IPS-NIHi7 (cell line): ENCODE measurements around the gene KRTAP10-11.
"Not testable (repeated sequence)": the region's sequence is repeated elsewhere in the genome, so short reads cannot be mapped to it uniquely, and the experiment has no call there.

Experiments used
- DNase-seq: peaks from one replicate; pipeline ENCODE4 v3.0.0; 2012; ENCODE audit warnings: mixed read lengths; ENCODE audit errors: extremely low spot score

KRTAP10-11 gene

DNA sequence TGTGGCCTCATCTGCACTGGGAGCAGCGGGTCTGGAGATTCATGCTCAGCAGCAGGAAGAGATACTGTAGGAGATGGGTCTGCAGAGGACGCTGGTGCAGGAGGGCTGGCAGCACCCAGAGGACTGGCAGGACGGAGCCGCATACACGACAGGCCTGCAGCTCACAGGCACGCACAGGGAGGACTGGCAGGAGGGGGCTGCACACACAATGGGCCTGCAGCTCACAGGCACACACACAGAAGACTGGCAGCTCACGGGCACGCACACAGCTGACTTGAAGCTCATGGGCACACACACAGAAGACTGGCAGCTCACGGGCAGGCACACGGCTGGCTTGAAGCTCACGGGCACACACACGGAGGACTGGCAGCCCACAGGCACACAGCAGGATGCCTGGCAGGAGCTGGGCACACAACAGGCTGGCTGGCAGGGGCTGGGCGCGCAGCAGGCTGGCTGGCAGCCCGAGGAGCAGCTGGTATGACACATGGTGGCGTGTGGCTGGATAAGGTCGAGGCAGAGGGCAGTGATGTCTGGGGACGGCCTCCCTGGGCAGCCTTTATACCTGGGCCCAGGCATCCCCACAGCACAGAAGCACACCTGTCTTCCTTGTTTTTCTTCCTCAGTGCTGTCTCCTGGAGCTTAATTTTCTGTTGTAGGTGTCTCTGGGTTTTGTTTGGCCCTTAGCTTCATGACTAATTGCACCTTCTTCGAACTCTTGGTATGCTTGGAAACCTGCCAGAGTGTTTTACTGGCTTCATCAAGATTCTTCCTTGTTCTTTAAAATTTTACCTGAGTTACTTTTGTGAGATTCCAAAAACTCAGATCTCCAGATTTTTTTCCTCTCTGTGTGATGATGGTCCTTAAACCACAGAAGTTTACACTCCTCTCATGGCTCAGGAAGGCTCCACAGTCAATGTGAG, 20.4 kb downstream of the KRTAP10-11 start, which contains the start of gene KRTAP12-2:
TSS of gene KRTAP12-2 (minus strand) at position 527 of the 920 bp plus-strand sequence. CDS start at position 486, 41 bp downstream.
- no peak for DNase-seq

GRCh38 chr21:44667612-44668011, 21.4 kb downstream of the KRTAP10-11 start:
- DNase-seq, result no peak

- no peak for DNase-seq
Observed at GRCh38 chr21:44670642-44671432, 24.6 kb downstream of the KRTAP10-11 start.

- no peak for DNase-seq
Observed at GRCh38 chr21:44671911-44672310, 25.7 kb downstream of the KRTAP10-11 start.

- DNase-seq, result no peak
Observed at GRCh38 chr21:44677881-44678280, 31.7 kb downstream of the KRTAP10-11 start.

DNA sequence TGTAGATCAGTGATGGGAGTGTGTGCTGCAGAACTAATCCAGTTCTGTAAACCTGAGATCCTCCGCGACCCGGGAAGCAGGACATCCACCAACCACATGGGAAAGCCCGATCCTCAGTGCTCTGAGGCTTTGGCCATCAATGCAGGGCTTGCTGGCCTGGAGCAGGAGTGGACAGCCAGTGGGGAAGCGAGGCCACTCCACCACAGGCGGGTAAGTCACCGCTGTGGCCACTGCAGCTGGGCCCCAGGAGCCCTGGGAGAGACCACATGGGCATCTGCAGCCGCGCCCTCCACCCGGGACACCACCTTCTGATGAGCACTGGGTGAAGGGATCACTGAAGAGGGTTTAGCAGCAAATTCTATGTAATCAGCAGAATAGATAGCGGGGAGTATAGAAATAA, 34.9 kb downstream of the KRTAP10-11 start:
- DNase-seq, result no peak

DNA sequence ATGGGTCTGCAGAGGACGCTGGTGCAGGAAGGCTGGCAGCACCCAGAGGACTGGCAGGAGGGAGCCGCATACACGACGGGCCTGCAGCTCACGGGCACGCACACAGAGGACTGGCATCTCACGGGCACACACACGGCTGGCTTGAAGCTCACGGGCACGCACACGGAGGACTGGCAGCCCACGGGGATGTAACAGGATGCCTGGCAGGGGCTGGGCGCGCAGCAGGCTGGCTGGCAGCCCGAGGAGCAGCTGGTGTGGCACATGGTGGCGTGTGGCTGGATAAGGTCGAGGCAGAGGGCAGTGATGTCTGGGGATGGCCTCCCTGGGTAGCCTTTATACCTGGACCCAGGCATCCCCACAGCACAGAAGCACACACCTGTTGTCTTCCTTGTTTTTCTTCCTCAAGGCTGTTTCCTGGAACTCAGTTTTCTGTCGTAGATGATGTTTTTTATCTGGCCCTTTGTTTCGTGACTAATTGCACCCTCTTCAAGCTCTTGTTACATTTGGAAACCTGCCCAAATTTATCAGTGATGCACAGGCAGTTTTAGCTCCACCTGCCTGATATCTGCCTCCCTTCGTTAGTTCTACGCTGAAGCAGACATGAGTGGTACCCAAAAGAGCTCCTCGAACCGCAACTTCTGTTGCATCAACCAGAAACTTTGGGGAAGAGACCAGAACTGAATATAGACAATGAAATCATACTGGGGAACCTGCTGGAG, 35.8 kb downstream of the KRTAP10-11 start, which contains the start of gene KRTAP12-1:
TSS of gene KRTAP12-1 (minus strand) at position 303 of the 719 bp plus-strand sequence. CDS start at position 263, 40 bp downstream.
- no peak for DNase-seq

GRCh38 chr21:44682580-44683151, 36.5 kb downstream of the KRTAP10-11 start:
- DNase-seq, result no peak

DNA sequence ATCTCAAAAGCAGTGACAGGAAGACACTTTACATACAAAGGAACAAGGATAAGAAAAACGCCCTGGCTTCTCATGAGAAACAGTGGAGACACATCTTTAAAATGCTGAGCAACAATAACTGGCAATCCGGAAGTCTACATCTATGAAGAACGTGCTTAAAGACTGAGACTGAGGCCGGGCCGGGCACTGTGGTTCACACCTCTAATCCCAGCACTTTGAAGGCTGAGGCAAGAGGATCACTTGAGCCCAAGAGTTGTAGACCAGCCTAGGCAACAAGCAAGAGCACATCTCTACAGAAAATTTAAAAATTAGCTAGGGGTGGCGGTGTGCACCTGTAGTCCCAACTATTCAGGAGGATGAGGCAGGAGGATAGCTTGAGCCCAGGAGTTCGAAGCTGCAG, 37.9 kb downstream of the KRTAP10-11 start:
- no peak for DNase-seq

GRCh38 chr21:44684483-44684882, 38.3 kb downstream of the KRTAP10-11 start:
- no peak for DNase-seq

- not testable (repeated sequence) for DNase-seq
Observed at GRCh38 chr21:44685050-44685449, 38.8 kb downstream of the KRTAP10-11 start.

DNA sequence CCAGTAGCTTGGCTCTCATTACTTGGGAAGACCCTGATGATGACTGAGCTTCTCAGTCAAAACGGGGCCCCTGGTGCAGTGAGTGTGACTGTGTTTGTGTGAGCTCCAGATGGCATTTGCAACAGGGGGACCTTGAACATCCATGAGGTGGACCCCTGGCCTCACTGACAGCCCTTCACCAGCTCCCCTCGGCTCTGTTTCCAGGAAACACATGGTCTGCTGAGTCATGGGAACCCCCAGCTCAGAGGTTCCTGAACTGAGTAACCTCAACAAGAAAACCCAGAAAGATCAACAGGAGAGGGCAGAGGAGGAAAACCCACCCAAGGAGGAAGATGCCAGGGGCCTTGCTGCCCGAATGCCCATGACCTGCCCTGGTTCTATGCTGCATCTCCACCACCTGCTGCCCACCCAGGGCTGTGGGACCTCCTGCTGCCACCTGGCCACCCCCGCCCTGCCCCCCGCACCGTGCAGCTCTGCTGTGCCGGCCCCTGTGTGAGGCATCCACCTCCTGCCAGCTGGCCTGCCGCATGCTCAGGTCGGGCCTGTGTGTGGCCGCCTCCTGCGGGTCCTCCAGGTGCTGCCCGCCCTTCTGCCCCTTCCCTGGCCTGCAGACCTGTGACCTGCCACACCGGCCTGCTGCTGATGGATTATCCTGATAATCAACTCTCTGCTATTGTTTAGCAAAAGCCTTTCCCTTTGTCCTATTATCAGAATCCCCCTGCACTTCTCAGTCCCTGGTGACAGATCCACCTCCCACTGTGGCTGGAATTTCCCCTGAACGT, 40.0 kb downstream of the KRTAP10-11 start:
- DNase-seq, result no peak

DNA sequence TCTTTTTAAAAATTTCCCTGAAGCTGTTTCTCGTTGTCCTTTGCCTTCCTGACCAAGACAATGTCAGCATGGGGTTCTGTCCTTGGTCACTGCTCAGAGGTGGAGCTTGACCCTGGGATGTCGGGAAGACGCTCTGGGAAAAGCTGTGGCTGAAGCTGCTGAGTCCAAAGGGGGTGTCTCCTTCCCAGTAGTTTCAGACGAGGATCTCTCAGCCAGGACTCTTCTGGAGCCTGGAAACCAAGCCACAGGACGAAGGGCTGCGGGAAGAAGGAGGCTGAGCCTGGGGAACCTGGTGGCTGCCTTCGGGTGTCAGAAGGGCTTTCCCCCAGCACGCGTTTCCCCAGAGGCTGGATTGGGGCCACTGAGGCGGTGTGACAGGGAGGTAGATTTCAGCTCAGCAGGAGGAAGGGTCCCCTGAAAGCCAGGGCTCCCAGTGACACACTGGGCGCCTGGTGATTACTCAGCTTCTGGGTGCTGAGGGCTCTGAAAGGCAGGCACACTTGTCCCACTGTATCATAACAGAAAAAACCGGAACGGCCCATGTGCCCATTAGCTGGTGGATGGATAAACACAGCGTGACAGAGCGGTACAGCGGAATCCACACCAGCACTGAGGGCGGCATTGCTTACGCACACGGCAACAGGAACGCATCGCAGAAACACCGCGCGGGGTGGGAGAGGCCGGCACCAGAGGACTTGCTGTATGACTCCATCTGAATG, 40.8 kb downstream of the KRTAP10-11 start:
- no peak for DNase-seq

DNA sequence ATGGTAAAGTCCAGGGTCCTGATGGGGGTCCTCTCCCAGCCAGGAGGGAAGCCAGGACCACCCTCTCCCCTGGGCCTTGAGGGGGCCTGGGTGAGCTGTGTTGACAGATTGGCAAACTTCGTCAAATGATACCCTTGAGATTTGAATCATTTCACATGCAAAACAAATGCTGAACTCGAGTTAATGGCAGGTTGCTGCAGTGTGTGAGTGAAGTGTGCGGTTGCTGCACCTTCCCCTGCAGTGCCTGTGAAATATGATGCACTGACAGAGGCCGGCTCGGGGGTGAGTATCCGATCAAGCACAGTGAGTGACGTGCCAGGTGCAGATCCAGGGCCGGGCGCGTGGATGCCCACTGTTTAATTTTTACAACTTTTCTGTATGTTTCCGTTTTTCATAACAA, 41.5 kb downstream of the KRTAP10-11 start:
- no peak for DNase-seq

GRCh38 chr21:44689740-44690139, 43.5 kb downstream of the KRTAP10-11 start:
- DNase-seq, result not testable (repeated sequence)

DNA sequence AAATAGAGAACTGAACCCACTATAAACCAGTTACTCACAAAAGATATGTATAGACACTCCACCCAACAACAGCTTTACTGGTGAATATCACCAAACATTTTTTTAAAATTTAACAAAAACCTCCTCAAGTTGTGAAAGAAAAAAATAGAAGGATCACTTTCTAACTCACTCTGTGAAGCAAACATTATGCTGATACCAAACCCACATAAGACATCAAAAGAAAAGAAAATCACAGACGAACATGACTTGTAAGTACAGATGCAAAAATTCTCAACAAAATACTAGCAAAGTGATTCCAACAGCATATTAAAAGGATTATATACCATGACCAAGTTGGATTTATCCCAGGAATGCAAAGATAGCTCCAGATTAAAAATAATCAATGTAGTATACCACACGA, 45.5 kb downstream of the KRTAP10-11 start:
- no peak for DNase-seq

- DNase-seq, result no peak
Observed at GRCh38 chr21:44692798-44693512, 46.7 kb downstream of the KRTAP10-11 start.

DNA sequence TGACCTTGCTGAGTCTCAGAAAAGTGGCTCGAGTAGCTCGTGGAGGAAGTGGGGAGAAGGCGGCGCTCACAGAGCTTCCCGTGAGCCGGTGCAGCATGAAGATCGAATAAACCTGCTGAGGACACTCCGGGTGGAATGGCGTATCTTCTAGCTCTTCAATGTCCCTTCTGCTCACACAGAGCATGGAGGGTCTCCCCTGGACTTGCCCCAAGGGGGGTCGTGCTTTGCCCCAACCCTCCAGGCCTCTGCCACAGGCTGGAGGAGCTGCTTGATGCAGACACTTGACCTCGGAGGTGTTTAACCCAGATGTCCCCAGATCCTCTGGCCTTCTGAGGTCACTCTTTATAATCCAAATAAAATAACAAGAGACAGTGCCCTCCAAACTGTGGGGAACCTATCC, 48.6 kb downstream of the KRTAP10-11 start:
- no peak for DNase-seq

GRCh38 chr21:44695184-44695583, 49.0 kb downstream of the KRTAP10-11 start:
- no peak for DNase-seq
